ENCODE data around the gene KRTAP3-2.

DNA sequence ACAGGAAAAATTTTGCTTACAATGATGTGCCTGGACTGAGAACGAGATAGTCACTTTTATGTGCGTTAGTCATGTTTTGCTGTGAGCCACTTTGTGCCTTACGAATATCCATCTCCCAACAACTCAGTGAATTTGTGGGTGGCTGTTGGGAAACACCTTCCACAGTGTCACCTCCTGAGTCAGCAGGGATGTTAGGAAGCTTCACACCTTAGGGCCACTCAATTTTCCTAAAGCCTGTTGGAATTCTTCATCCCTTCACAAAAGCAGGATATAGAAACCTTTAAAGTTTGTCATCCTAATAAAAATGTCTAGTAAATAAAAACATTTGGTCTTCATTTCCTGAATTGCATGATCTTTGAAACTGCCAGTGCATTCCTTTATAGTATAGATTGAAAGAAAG lies 13.5 kb upstream of the KRTAP3-2 start:
- TF ChIP-seq CTCF (IDR thresholded peaks at IDR 0.05): no peak
- TF ChIP-seq POLR2A (IDR thresholded peaks at IDR 0.05): no peak
- TF ChIP-seq EP300 (IDR thresholded peaks at IDR 0.05): no peak
